Transverse colon (tissue), 4 donors: ENCODE measurements around the gene MACROD1.

Experiments
- CTCF ChIP-seq, 5 experiments: fragments of 200-600 bp in 3 of 5; fragments of 450-650 bp in 2 of 5; sonication (generic) in 3 of 5; IDR thresholded peaks; 1 replicate in 2 of 5; 2 replicates in 3 of 5; pipeline ENCODE4 v1.5.1; 2016 to 2017; ENCODE audit warnings: antibody characterized with exemption in 5 of 5, inconsistent platforms in 3 of 5, mild to moderate bottlenecking in 2 of 5, moderate library complexity in 1 of 5
- EP300 ChIP-seq: sonication (generic); formaldehyde crosslinking; IDR thresholded peaks from one replicate; pipeline ENCODE4 v1.6.1; 2017; ENCODE audit warnings: antibody characterized with exemption, low read depth
- POLR2A ChIP-seq: fragments of 450-650 bp; IDR thresholded peaks from one replicate; pipeline ENCODE4 v1.6.1; 2016; ENCODE audit warnings: antibody characterized with exemption, mild to moderate bottlenecking, moderate library complexity
- POLR2AphosphoS5 ChIP-seq, 3 donors: sonication (generic); formaldehyde crosslinking; IDR thresholded peaks; one replicate each; pipeline ENCODE4 v1.6.1; 2016; ENCODE audit warnings: antibody characterized with exemption in 3 of 3

DNA sequence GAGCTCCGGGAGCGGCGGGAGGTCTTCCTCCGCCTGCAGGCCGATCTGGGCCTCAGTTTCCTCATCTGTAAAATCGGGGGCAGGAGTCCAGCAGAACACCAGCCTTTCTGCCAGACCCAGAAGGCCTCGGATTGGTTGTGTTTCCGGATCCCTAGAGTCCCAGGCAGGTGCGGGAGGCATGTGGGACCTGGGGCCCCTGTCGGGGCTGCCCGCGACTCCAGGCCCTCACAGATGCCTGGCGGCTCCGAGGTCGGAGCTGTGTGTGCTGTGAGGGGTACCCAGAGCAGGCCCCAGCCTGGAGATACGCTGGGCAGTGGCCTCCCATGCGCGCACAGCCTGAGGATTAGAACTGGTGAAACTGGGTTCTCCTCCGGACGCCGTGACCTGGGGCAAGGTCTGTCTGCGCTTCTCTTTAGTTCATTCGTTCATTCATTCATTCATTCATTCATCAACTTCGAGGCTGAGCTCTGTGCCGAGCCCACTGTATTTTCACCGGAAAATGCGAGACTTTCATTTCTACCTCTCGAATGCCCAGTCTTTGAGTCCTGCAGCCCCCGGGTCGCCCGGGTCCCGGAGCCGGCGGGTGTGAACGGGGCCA is 105.6 kb downstream of the MACROD1 start:
- no peak for TF ChIP-seq CTCF (IDR thresholded peaks at IDR 0.05)
- no peak for TF ChIP-seq EP300
- no peak for TF ChIP-seq POLR2A
- no peak for TF ChIP-seq POLR2AphosphoS5 (IDR thresholded peaks at IDR 0.05)
